ENCODE results near the gene OLFM2.

GRCh38 chr19:9903336-9903735 is 33.0 kb downstream of the OLFM2 start:
- no peak for TF ChIP-seq MAX (IDR thresholded peaks at IDR 0.05)
- no peak for TF ChIP-seq CEBPB (IDR thresholded peaks at IDR 0.05)
- no peak for TF ChIP-seq PHF8 (IDR thresholded peaks at IDR 0.05; ENCODE audit: borderline replicate concordance, low read depth)
- TF ChIP-seq, protein P1, sequence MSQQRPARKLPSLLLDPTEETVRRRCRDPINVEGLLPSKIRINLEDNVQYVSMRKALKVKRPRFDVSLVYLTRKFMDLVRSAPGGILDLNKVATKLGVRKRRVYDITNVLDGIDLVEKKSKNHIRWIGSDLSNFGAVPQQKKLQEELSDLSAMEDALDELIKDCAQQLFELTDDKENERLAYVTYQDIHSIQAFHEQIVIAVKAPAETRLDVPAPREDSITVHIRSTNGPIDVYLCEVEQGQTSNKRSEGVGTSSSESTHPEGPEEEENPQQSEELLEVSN (IDR thresholded peaks at IDR 0.05; ENCODE audit: borderline replicate concordance, low read depth), result no peak
- TF ChIP-seq ESRRA (IDR thresholded peaks at IDR 0.05; ENCODE audit: borderline replicate concordance, low read length), result no peak
- TF ChIP-seq RAD21 (conservative IDR thresholded peaks at IDR 0.05 in 1 of 2, IDR thresholded peaks at IDR 0.05 in 1 of 2), result no peak
- TF ChIP-seq, protein P2, sequence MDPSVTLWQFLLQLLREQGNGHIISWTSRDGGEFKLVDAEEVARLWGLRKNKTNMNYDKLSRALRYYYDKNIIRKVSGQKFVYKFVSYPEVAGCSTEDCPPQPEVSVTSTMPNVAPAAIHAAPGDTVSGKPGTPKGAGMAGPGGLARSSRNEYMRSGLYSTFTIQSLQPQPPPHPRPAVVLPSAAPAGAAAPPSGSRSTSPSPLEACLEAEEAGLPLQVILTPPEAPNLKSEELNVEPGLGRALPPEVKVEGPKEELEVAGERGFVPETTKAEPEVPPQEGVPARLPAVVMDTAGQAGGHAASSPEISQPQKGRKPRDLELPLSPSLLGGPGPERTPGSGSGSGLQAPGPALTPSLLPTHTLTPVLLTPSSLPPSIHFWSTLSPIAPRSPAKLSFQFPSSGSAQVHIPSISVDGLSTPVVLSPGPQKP (IDR thresholded peaks at IDR 0.05; ENCODE audit: low read depth, low read length), result no peak
